Panc1 (cell line): ENCODE measurements around the gene NIPBL. TPM values are rescaled to one million over a fixed set of nuclear protein-coding genes. Genes with fewer than 3 reads are reported as not detected.

Source experiments
- ATAC-seq: fragments of 200-7000 bp; cut with Tn5 transposase; 2 replicates; pipeline ENCODE4 v1.9.1; 2020; ENCODE audit warnings: mild to moderate bottlenecking, moderate library complexity
- BruUV-seq: library from RNA; stranded (reverse); fragments of 400-500 nt; replicated peaks from 2 replicates; lab custom pipeline; 2021; lab: Mats Ljungman, UMichigan
- CTCF ChIA-PET: fragments of 300-600 bp; sonication (Branson Sonifier 250); formaldehyde crosslinking; loops from one replicate; lab custom pipeline; 2022; ENCODE audit warnings: antibody characterized with exemption; lab: Charles Lee
- POLR2A ChIA-PET: fragments of 300-600 bp; sonication (Branson Sonifier 250); formaldehyde crosslinking; loops from one replicate; lab custom pipeline; 2022; ENCODE audit warnings: antibody characterized with exemption; lab: Charles Lee
- DNase-seq: peaks from one replicate; pipeline ENCODE4 v3.0.0-alpha.2; 2010; ENCODE audit warnings: low read depth, low spot score
- H3K27ac ChIP-seq: 2 replicates; pipeline ENCODE4 v1.5.1; 2011; ENCODE audit warnings: mild to moderate bottlenecking, low read length, inconsistent platforms
- H3K27me3 ChIP-seq: fragments of 200-500 bp; sonication (Bioruptor generic); 2 replicates; pipeline ENCODE4 v1.6.0; 2014; ENCODE audit warnings: low read length, inconsistent platforms; ENCODE audit not compliant: control insufficient read depth, insufficient read depth
- H3K36me3 ChIP-seq: fragments of 200-500 bp; sonication (Bioruptor generic); 2 replicates; pipeline ENCODE4 v1.5.1; 2014; ENCODE audit warnings: inconsistent platforms, mild to moderate bottlenecking, low read length, moderate library complexity; ENCODE audit not compliant: control insufficient read depth, insufficient read depth
- H3K4me1 ChIP-seq: 2 replicates; pipeline ENCODE4 v1.5.1; 2011; ENCODE audit warnings: inconsistent platforms, mild to moderate bottlenecking, low read length, moderate library complexity; ENCODE audit not compliant: control insufficient read depth, insufficient read depth
- H3K4me3 ChIP-seq, 2 experiments: 2 replicates each; pipeline ENCODE4 v1.5.1; 2011 to 2012; ENCODE audit warnings: low read depth in 2 of 2, low read length in 2 of 2, mild to moderate bottlenecking in 2 of 2, inconsistent platforms in 1 of 2, moderate library complexity in 1 of 2
- H3K9me3 ChIP-seq: fragments of 200-500 bp; sonication (Bioruptor generic); 2 replicates; pipeline ENCODE4 v1.5.1; 2014; ENCODE audit warnings: low read depth, mild to moderate bottlenecking, inconsistent platforms, low read length, moderate library complexity; ENCODE audit not compliant: control insufficient read depth, insufficient read depth
- CTCF ChIP-seq: fragments of 450-650 bp; IDR thresholded peaks from 2 replicates; pipeline ENCODE4 v1.5.1; 2017; ENCODE audit warnings: mild to moderate bottlenecking
- POLR2AphosphoS5 ChIP-seq: IDR thresholded peaks from 2 replicates; pipeline ENCODE4 v1.6.1; 2012; ENCODE audit warnings: mild to moderate bottlenecking, low read depth, low read length, moderate library complexity
- REST ChIP-seq, 2 experiments: IDR thresholded peaks; 2 replicates each; pipeline ENCODE4 v1.6.1; 2011 to 2012; ENCODE audit warnings: low read depth in 2 of 2, control low read depth in 1 of 2, low read length in 1 of 2, mild to moderate bottlenecking in 1 of 2, moderate library complexity in 1 of 2; ENCODE audit not compliant: insufficient read depth in 1 of 2
- SIN3A ChIP-seq: IDR thresholded peaks from 2 replicates; pipeline ENCODE4 v1.6.1; 2012; ENCODE audit warnings: low read depth, mild to moderate bottlenecking, low read length, moderate library complexity, borderline replicate concordance; ENCODE audit not compliant: insufficient read depth
- TCF7L2 ChIP-seq: IDR thresholded peaks from 2 replicates; pipeline ENCODE4 v1.6.1; 2011; ENCODE audit warnings: mild to moderate bottlenecking, low read depth, low read length, inconsistent platforms
- in situ Hi-C: cut with HindIII; loops from 2 replicates; pipeline ENCODE4 v1.10.0; 2016; ENCODE audit warnings: low sequenced_read_pairs, low pct_unique_long_range_greater_than_20kb
- intact Hi-C: fragments of 100-400 bp; cut with micrococcal nuclease; formaldehyde crosslinking; loops from one replicate; pipeline ENCODE4 v1.10.0; 2022; ENCODE audit not compliant: unreplicated experiment
- total RNA-seq: library from RNA; stranded (reverse); gene quantifications from one replicate; pipeline ENCODE4 v1.2.1, GENCODE V29; 2021; ENCODE audit not compliant: unreplicated experiment

Gene NIPBL
- total RNA-seq, 1 experiment from 2014 or later, result 41.6 TPM

DNA sequence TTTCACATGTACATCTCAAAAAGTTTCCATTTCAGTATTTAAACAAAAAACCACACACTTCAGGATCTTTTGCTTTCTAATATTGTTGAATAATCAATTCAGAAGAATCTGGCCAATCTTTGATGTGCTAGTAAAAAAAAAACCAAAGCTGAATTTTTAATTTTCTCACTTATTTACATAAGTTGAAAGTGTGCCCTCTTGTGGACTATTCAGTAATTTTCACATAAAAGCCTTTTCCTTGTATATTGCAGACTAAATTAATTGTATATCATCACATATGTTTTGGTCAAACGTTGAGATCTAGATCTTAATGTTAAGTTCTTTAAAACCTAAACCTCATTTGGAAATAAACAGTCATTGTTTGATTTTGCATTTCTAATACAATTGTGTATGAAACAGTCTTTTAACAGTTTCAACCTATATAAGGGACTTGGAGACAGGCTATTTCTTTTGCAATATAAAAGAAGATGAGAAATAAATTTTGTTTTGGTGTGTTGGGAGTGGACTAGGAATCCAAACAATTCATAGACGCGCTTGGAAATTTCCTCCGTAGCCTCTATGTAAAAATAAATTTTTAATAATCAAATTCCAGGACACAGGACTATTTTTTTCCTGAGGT, 68.1 kb downstream of the NIPBL start:
- no TSS peak for BruUV-seq
- intact Hi-C loops, result loop anchor here (5.0 to 10.0 kb wide), 2 partner anchors 67 to 200 kb away; partner anchors contain the start of gene NIPBL
- Histone ChIP-seq H3K4me1 (peaks cover 19% of the 10 kb centered on the region), H3K36me3 (no peaks in the 10 kb centered on the region), H3K27ac (no peak overlapping the region), H3K27me3 (no peaks in the 10 kb centered on the region), H3K4me3 (no peak overlapping the region), H3K9me3 (no peaks in the 10 kb centered on the region)
- ChIA-PET CTCF (interaction anchor here (0.6 to 0.8 kb wide), 2 partner anchors 210 to 324 kb away, joined by 3 read pairs; no protein-coding TSS in a partner anchor), POLR2A (no interaction called here)
- TF ChIP-seq TCF7L2, result no peak
- no peak for TF ChIP-seq REST (IDR thresholded peaks at IDR 0.05; ENCODE audit: insufficient read depth in 1 of 2, low read depth in 2 of 2, low read length in 1 of 2)
- TF ChIP-seq POLR2AphosphoS5, result no peak
- no peak for TF ChIP-seq SIN3A
- peak; percentile 64; the same call in 1 of the 2 replicates for TF ChIP-seq CTCF
- DNase-seq (peak; percentile 41), ATAC-seq (no peak)
- in situ Hi-C loops, result no loop called here

- DNase-seq (no peak), ATAC-seq (no peak)
- ChIA-PET POLR2A (interaction anchor here (0.5 kb wide), 1 partner anchor 208 kb away, joined by 5 read pairs; no protein-coding TSS in a partner anchor), CTCF (interaction anchor here (0.6 kb wide), 1 partner anchor 156 kb away, joined by 6 read pairs; no protein-coding TSS in a partner anchor)
- TF ChIP-seq SIN3A, result no peak
- TF ChIP-seq TCF7L2, result no peak
- TF ChIP-seq CTCF, result no peak
- no peak for TF ChIP-seq REST (IDR thresholded peaks at IDR 0.05; ENCODE audit: insufficient read depth in 1 of 2, low read depth in 2 of 2, low read length in 1 of 2)
- no peak for TF ChIP-seq POLR2AphosphoS5
- Histone ChIP-seq H3K27me3 (no peaks in the 10 kb centered on the region), H3K27ac (no peak overlapping the region), H3K4me1 (peaks cover 13% of the 10 kb centered on the region; the same call in 1 of the 2 replicates), H3K9me3 (no peaks in the 10 kb centered on the region), H3K4me3 (no peak overlapping the region), H3K36me3 (no peaks in the 10 kb centered on the region)
- intact Hi-C loops, result loop anchor here (5.0 to 10.0 kb wide), 2 partner anchors 68 to 201 kb away; partner anchors contain the start of gene NIPBL
- in situ Hi-C loops, result no loop called here
- no TSS peak for BruUV-seq
These were observed 69.1 kb downstream of the NIPBL start for GRCh38 chr5:36945687-36946086.
